ENCODE results near the gene KRTAP10-7.

DNA sequence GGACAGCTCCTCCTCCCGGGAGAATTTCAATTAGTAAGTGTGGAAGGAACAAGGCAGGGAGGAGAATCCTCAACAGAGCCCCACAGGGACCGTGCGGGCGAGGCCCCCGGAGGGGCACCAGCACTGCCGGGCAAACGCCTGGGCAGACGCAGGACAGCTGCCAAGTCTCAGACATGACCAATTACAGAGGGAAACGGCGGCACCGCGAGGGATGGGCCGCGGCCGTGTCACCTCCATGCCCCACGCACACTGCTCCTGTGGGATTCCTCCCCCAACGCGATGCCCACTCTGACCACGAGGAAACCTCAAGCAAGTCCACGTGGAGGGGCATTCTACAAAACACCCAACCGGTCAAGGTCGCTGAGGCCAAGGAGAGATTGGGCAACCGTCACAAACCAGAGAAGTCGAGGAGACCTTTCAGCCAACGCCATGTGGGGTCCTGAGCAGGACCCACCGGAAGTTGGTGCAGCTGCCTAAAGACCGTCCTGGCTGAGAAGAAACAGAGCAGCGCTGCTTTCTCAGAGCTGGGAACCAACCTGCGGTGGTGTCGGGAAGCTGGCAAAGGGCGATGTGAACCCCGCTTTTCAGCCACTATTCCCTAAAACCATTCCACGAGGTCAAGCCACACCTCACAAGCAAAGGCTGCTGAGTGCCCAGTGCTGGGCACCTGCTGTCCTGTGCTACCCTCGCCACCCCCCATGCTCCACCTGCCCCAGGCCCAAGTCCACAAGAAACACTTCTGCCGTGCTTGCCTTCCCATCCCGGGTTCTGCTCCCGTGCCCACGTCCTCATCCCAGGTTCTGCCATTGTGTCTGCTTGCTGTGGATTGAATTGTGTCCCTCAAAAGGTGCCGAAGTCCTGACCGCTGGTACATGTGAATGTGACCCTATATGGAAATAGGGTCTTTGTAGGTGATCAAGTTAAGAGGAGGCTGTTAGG is 28.3 kb upstream of the KRTAP10-7 start:
- TF ChIP-seq, protein P1, sequence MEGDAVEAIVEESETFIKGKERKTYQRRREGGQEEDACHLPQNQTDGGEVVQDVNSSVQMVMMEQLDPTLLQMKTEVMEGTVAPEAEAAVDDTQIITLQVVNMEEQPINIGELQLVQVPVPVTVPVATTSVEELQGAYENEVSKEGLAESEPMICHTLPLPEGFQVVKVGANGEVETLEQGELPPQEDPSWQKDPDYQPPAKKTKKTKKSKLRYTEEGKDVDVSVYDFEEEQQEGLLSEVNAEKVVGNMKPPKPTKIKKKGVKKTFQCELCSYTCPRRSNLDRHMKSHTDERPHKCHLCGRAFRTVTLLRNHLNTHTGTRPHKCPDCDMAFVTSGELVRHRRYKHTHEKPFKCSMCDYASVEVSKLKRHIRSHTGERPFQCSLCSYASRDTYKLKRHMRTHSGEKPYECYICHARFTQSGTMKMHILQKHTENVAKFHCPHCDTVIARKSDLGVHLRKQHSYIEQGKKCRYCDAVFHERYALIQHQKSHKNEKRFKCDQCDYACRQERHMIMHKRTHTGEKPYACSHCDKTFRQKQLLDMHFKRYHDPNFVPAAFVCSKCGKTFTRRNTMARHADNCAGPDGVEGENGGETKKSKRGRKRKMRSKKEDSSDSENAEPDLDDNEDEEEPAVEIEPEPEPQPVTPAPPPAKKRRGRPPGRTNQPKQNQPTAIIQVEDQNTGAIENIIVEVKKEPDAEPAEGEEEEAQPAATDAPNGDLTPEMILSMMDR (conservative IDR thresholded peaks at IDR 0.05), result no peak
- TF ChIP-seq ZFX (IDR thresholded peaks at IDR 0.05), result no peak
